Right kidney (tissue), 1 donor: ENCODE measurements around the gene MTREX.

Source experiments
- DNase-seq: peaks from one replicate; pipeline ENCODE4 v3.0.0-alpha.2; 2016

MTREX gene

GRCh38 chr5:55472642-55473041, 164.9 kb downstream of the MTREX start:
- DNase-seq: no peak
